Pons (tissue), 1 donor: ENCODE measurements around the gene SRPX.

ENCODE experiments used
- DNase-seq: peaks from one replicate; pipeline ENCODE4 v3.0.0-alpha.2; 2016; ENCODE audit warnings: low spot score

SRPX gene

GRCh38 chrX:38138900-38139299 lies 81.8 kb downstream of the SRPX start:
- no peak for DNase-seq

GRCh38 chrX:38138157-38138891 lies 82.3 kb downstream of the SRPX start:
- DNase-seq, result no peak

- no peak for DNase-seq
Measured at GRCh38 chrX:38129366-38129765, 91.3 kb downstream of the SRPX start.

- DNase-seq, result no peak
Measured at GRCh38 chrX:38127961-38128360, 92.7 kb downstream of the SRPX start.

GRCh38 chrX:38126179-38126578 lies 94.5 kb downstream of the SRPX start:
- DNase-seq, result no peak

- no peak for DNase-seq
Measured at GRCh38 chrX:38124000-38124399, 96.7 kb downstream of the SRPX start.

GRCh38 chrX:38117485-38117884 lies 103.2 kb downstream of the SRPX start:
- no peak for DNase-seq

GRCh38 chrX:38116706-38117105 lies 104.0 kb downstream of the SRPX start:
- no peak for DNase-seq

GRCh38 chrX:38112566-38112965 lies 108.1 kb downstream of the SRPX start:
- DNase-seq, result no peak

GRCh38 chrX:38111196-38111595 lies 109.5 kb downstream of the SRPX start:
- no peak for DNase-seq

- no peak for DNase-seq
Measured at GRCh38 chrX:38110231-38110630, 110.4 kb downstream of the SRPX start.

- DNase-seq, result no peak
Measured at GRCh38 chrX:38109042-38109898, 111.4 kb downstream of the SRPX start.

- DNase-seq, result no peak
Measured at GRCh38 chrX:38108364-38108763, 112.3 kb downstream of the SRPX start.

- DNase-seq, result no peak
Measured at GRCh38 chrX:38106991-38107655, 113.5 kb downstream of the SRPX start.

GRCh38 chrX:38105216-38105725 lies 115.4 kb downstream of the SRPX start:
- DNase-seq, result no peak

GRCh38 chrX:38103857-38104812 lies 116.5 kb downstream of the SRPX start:
- no peak for DNase-seq

- no peak for DNase-seq
Measured at GRCh38 chrX:38102875-38103274, 117.8 kb downstream of the SRPX start.

- no peak for DNase-seq
Measured at GRCh38 chrX:38102240-38102639, 118.4 kb downstream of the SRPX start.

GRCh38 chrX:38099688-38100087 lies 121.0 kb downstream of the SRPX start:
- DNase-seq, result no peak
